ENCODE data around the gene PTPRK. TPM values are rescaled to one million over a fixed set of nuclear protein-coding genes. Genes with fewer than 3 reads are reported as not detected.

PTPRK gene
- total RNA-seq, 1 donor from 2014 or later, result 48.4 TPM

DNA sequence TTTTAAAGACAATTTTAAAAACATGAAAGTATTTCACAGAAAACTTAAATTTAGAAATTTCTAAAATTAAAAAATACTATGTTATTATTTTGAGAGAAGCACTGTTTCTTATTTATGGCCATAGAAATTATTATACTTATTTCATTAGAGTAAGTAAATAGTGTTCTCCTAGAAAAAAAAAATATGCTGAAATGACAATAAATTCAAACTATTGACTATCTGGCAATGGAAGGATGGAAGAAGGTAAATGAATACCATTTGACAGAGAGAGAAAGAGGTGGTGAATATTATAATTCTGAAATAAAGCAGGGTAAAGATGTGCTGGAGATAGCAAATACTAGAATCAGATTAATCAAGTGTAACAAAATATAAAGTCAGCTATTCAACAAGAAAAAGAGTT is 294.8 kb downstream of the PTPRK start:
- H3K36me3 ChIP-seq (ENCODE audit: control insufficient read depth, insufficient read depth, low read length), result no peaks in the 10 kb centered on the region
- FAIRE-seq (no peak), DNase-seq (ENCODE audit: low read depth) (no peak)
- no peak overlapping the region for H3K4me3 ChIP-seq (ENCODE audit: low read depth, low read length)
- H3K27me3 ChIP-seq (ENCODE audit: control insufficient read depth, insufficient read depth, low read length), result no peaks in the 10 kb centered on the region
- TF ChIP-seq, protein P1, sequence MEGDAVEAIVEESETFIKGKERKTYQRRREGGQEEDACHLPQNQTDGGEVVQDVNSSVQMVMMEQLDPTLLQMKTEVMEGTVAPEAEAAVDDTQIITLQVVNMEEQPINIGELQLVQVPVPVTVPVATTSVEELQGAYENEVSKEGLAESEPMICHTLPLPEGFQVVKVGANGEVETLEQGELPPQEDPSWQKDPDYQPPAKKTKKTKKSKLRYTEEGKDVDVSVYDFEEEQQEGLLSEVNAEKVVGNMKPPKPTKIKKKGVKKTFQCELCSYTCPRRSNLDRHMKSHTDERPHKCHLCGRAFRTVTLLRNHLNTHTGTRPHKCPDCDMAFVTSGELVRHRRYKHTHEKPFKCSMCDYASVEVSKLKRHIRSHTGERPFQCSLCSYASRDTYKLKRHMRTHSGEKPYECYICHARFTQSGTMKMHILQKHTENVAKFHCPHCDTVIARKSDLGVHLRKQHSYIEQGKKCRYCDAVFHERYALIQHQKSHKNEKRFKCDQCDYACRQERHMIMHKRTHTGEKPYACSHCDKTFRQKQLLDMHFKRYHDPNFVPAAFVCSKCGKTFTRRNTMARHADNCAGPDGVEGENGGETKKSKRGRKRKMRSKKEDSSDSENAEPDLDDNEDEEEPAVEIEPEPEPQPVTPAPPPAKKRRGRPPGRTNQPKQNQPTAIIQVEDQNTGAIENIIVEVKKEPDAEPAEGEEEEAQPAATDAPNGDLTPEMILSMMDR (IDR thresholded peaks at IDR 0.05; ENCODE audit: insufficient read depth, low read length, severe bottlenecking), result no peak

- TF ChIP-seq, protein P1 (IDR thresholded peaks at IDR 0.05; ENCODE audit: insufficient read depth, low read length, severe bottlenecking), result no peak
- Histone ChIP-seq H3K27me3 (ENCODE audit: control insufficient read depth, insufficient read depth, low read length) (no peaks in the 10 kb centered on the region), H3K36me3 (ENCODE audit: control insufficient read depth, insufficient read depth, low read length) (peaks cover 3% of the 10 kb centered on the region), H3K4me3 (ENCODE audit: low read depth, low read length) (no peak overlapping the region)
- FAIRE-seq (no peak), DNase-seq (ENCODE audit: low read depth) (peak; percentile 29)
Observed at GRCh38 chr6:128216917-128217316, 303.5 kb downstream of the PTPRK start.

DNA sequence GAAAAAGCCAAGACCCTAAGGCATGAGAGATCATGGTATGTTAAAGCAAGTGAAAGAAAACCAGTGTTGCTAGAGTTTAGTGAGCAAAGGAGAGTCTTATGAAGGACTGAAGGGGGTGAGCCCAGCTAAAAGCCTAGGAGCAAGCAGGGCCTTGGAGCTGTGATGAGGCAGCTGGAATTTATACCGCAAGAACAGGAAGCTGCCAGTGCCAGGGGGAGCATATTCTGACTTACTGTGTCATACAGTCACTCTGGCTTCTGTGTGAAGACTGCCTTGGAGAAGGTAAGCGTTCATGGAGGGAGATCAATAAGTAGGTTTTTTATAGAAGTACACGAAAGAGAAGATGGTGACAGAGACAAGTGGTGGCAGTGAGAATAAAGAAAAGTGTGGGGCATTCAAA is 310.6 kb downstream of the PTPRK start:
- FAIRE-seq, result no peak
- no peaks in the 10 kb centered on the region for H3K36me3 ChIP-seq (ENCODE audit: control insufficient read depth, insufficient read depth, low read length)
- no peak overlapping the region for H3K4me3 ChIP-seq (ENCODE audit: low read depth, low read length)
- TF ChIP-seq, protein P1 (IDR thresholded peaks at IDR 0.05; ENCODE audit: insufficient read depth, low read length, severe bottlenecking), result no peak
- H3K27me3 ChIP-seq (ENCODE audit: control insufficient read depth, insufficient read depth, low read length), result no peaks in the 10 kb centered on the region
- DNase-seq (ENCODE audit: low read depth), result peak; percentile 59

GRCh38 chr6:128208851-128209580 is 311.4 kb downstream of the PTPRK start:
- H3K36me3 ChIP-seq (ENCODE audit: control insufficient read depth, insufficient read depth, low read length), result no peaks in the 10 kb centered on the region
- no peaks in the 10 kb centered on the region for H3K27me3 ChIP-seq (ENCODE audit: control insufficient read depth, insufficient read depth, low read length)
- TF ChIP-seq, protein P1 (IDR thresholded peaks at IDR 0.05; ENCODE audit: insufficient read depth, low read length, severe bottlenecking), result no peak
- DNase-seq (ENCODE audit: low read depth) (peak; percentile 71), FAIRE-seq (no peak)
- no peak overlapping the region for H3K4me3 ChIP-seq (ENCODE audit: low read depth, low read length)

DNA sequence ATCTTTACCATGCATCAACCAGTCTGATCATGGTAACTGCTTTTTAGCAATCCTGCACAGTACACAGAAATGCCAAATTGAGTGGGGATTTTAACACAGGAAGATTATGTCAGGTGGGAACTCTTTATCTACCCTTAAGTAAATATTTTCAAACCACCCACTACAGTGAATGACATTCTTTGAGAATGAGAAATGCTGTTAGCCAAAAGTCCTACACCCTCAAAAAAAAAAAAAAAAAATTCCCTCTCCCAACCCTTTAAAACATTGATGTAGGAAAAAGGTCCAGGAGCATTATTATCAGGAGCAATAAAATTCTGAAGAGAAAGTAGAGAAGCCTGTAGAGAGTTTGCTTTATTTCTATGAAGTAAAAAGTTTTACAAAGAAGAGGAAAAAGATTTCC is 312.3 kb downstream of the PTPRK start:
- no peak for FAIRE-seq

More for the DNA sequence above, 312.3 kb downstream of the PTPRK start:
- Histone ChIP-seq H3K36me3 (ENCODE audit: control insufficient read depth, insufficient read depth, low read length) (no peaks in the 10 kb centered on the region), H3K27me3 (ENCODE audit: control insufficient read depth, insufficient read depth, low read length) (no peaks in the 10 kb centered on the region), H3K4me3 (ENCODE audit: low read depth, low read length) (no peak overlapping the region)
- TF ChIP-seq, protein P1 (IDR thresholded peaks at IDR 0.05; ENCODE audit: insufficient read depth, low read length, severe bottlenecking), result no peak
- DNase-seq (ENCODE audit: low read depth), result peak; percentile 50

All from bronchial epithelial cell (primary cell).